K562 (cell line): Measurements from ENCODE around the gene MCMBP. TPM values are rescaled to one million over a fixed set of nuclear protein-coding genes. Genes with fewer than 3 reads are reported as not detected.

Source experiments
- ATAC-seq: fragments of 200-7000 bp; cut with Tn5 transposase; 3 replicates; pipeline ENCODE4 v1.9.1; 2020; ENCODE audit warnings: moderate library complexity
- BruUV-seq: library from RNA; stranded (reverse); fragments of 400-500 nt; replicated peaks from 2 replicates; lab custom pipeline; 2021; lab: Mats Ljungman, UMichigan
- CTCF ChIA-PET: fragments of 300-600 bp; formaldehyde crosslinking; extraction: SDS; loops from one replicate; lab custom pipeline; 2021; ENCODE audit warnings: low intra/inter-chr PET ratio; lab: Yijun Ruan, JAX
- POLR2A ChIA-PET: fragments of 300-600, 350-650 bp; sonication (Branson Sonifier 250); formaldehyde crosslinking; extraction: SDS; loops from one replicate; lab custom pipeline; 2021; ENCODE audit warnings: antibody characterized with exemption, inconsistent platforms; lab: Yijun Ruan, JAX
- DNase-seq, 4 experiments: peaks; one replicate each; pipeline versions ENCODE4 v3.0.0 to v3.0.0-alpha.2; 2011 to 2018; ENCODE audit warnings: low spot score in 3 of 4, mixed read lengths in 3 of 4; ENCODE audit errors: extremely low read depth in 1 of 4
- FAIRE-seq: peaks from 2 replicates; lab custom pipeline; 2011; peaks lifted over from hg19 to GRCh38; lab: Jason Lieb, UNC
- H2AFZ ChIP-seq: 2 replicates; pipeline ENCODE4 v1.6.0; 2011; ENCODE audit warnings: low read depth, low read length, control low read depth, inconsistent platforms
- H3K27ac ChIP-seq: fragments of 200-600 bp; 3 replicates; pipeline ENCODE4 v1.8.0; 2011; ENCODE audit warnings: low read depth, mild to moderate bottlenecking, control low read depth, inconsistent platforms, low read length, moderate library complexity, mixed read lengths; ENCODE audit errors: extremely low read depth
- H3K27me3 ChIP-seq, 2 experiments: fragments of 300-600 bp in 1 of 2; 2 replicates in 1 of 2; 3 replicates in 1 of 2; pipeline versions ENCODE4 v1.6.0 to v1.8.0; 2011; ENCODE audit warnings: inconsistent platforms in 2 of 2, low read length in 2 of 2, mild to moderate bottlenecking in 1 of 2, mixed read lengths in 1 of 2, moderate library complexity in 1 of 2; ENCODE audit not compliant: control insufficient read depth in 2 of 2, insufficient read depth in 2 of 2
- H3K36me3 ChIP-seq: fragments of 300-600 bp; 3 replicates; pipeline ENCODE4 v1.8.0; 2011; ENCODE audit warnings: mild to moderate bottlenecking, low read length, inconsistent platforms; ENCODE audit not compliant: control insufficient read depth, insufficient read depth
- H3K4me1 ChIP-seq, 2 experiments: fragments of 200-600 bp in 1 of 2; replicated peaks in 1 of 2; 2 replicates in 1 of 2; 3 replicates in 1 of 2; pipeline versions ENCODE4 v1.5.1 to v1.8.0; 2011; ENCODE audit warnings: inconsistent platforms in 2 of 2, low read length in 2 of 2, mild to moderate bottlenecking in 1 of 2, mixed read lengths in 1 of 2, moderate library complexity in 1 of 2; ENCODE audit not compliant: control insufficient read depth in 2 of 2, insufficient read depth in 2 of 2
- H3K4me2 ChIP-seq: 2 replicates; pipeline ENCODE4 v1.6.1; 2011; ENCODE audit warnings: low read length, control low read depth, inconsistent platforms, mixed read lengths; ENCODE audit not compliant: insufficient read depth
- H3K4me3 ChIP-seq: fragments of 200-600 bp; sonication (generic), shearing (Covaris generic); 2 replicates; pipeline ENCODE4 v1.5.1; 2016; ENCODE audit warnings: control low read depth, inconsistent platforms
- H3K79me2 ChIP-seq: fragments of 200-600 bp; 3 replicates; pipeline ENCODE4 v1.8.0; 2011; ENCODE audit warnings: low read length, inconsistent platforms; ENCODE audit not compliant: control insufficient read depth, insufficient read depth
- H3K9ac ChIP-seq, 2 experiments: 2 replicates each; pipeline versions ENCODE4 v1.6.0 to v1.6.1; 2011; ENCODE audit warnings: low read depth in 2 of 2, low read length in 2 of 2, control low read depth in 1 of 2, inconsistent platforms in 1 of 2, mild to moderate bottlenecking in 1 of 2, mixed read lengths in 1 of 2; ENCODE audit not compliant: insufficient read depth in 1 of 2
- H3K9me1 ChIP-seq: one replicate; pipeline ENCODE4 v1.6.0; 2011; ENCODE audit warnings: inconsistent platforms, mild to moderate bottlenecking, low read length, moderate library complexity; ENCODE audit not compliant: control insufficient read depth, insufficient read depth
- H3K9me3 ChIP-seq: replicated peaks from 2 replicates; pipeline ENCODE4 v1.5.1; 2011; ENCODE audit warnings: low read depth, low read length, inconsistent platforms; ENCODE audit not compliant: control insufficient read depth, insufficient read depth
- H4K20me1 ChIP-seq: replicated peaks from 2 replicates; pipeline ENCODE4 v1.6.1; 2011; ENCODE audit warnings: low read length, inconsistent platforms, mixed read lengths; ENCODE audit not compliant: control insufficient read depth, insufficient read depth
- ARID4B ChIP-seq: sonication (generic); formaldehyde crosslinking; IDR thresholded peaks from 2 replicates; pipeline ENCODE4 v1.8.0; 2022; ENCODE audit warnings: mild to moderate bottlenecking, missing genetic modification reagents
- CTCF ChIP-seq, 3 experiments: IDR thresholded peaks in 2 of 3; conservative IDR thresholded peaks in 1 of 3; 2 replicates each; pipeline ENCODE4 v1.5.1; 2011 to 2012; ENCODE audit warnings: low read length in 3 of 3, mild to moderate bottlenecking in 3 of 3, control low read depth in 2 of 3, improper control_type of control experiment in 1 of 3, inconsistent platforms in 1 of 3, low read depth in 1 of 3, mixed read lengths in 1 of 3, moderate library complexity in 1 of 3; ENCODE audit not compliant: insufficient read depth in 2 of 3
- GABPB1 ChIP-seq: sonication (generic); formaldehyde crosslinking; IDR thresholded peaks from 2 replicates; pipeline ENCODE4 v1.8.0; 2022; ENCODE audit warnings: mild to moderate bottlenecking, missing genetic modification reagents
- POLR3A ChIP-seq: IDR thresholded peaks from 2 replicates; pipeline ENCODE4 v1.6.1; 2011; ENCODE audit warnings: borderline replicate concordance, mild to moderate bottlenecking, moderate library complexity; ENCODE audit not compliant: insufficient read length, insufficient read depth; ENCODE audit errors: extremely low read depth
- RBM15 ChIP-seq: fragments of 200-400 bp; formaldehyde crosslinking; IDR thresholded peaks from 2 replicates; pipeline ENCODE4 v1.6.1; 2018; ENCODE audit warnings: mild to moderate bottlenecking, low read length, moderate library complexity; ENCODE audit not compliant: insufficient read depth
- RCOR1 ChIP-seq, 2 experiments: IDR thresholded peaks; 2 replicates each; pipeline ENCODE4 v1.6.1; 2012; ENCODE audit warnings: low read depth in 2 of 2, low read length in 2 of 2, borderline replicate concordance in 1 of 2, improper control_type of control experiment in 1 of 2
- SIN3B ChIP-seq: fragments of 450-650 bp; IDR thresholded peaks from 2 replicates; pipeline ENCODE4 v1.6.1; 2017; ENCODE audit warnings: low read depth, mild to moderate bottlenecking, moderate library complexity
- TFAM ChIP-seq: fragments of 250-450 bp; sonication (Bioruptor Pico); conservative IDR thresholded peaks from 2 replicates; pipeline ENCODE4 v1.5.0; 2021; ENCODE audit warnings: mild to moderate bottlenecking, moderate library complexity
- ZNF253 ChIP-seq: fragments of 250-450 bp; sonication (Bioruptor Pico); conservative IDR thresholded peaks from 2 replicates; pipeline ENCODE4 v1.6.1; 2021; ENCODE audit warnings: mild to moderate bottlenecking
- WGBS: fragments of 100-300 bp; shearing (Covaris generic); methylation state at CpG from one replicate; pipeline ENCODE4 v1.1.6; 2016; ENCODE audit warnings: low coverage, mixed read lengths; ENCODE audit not compliant: insufficient coverage; ENCODE audit errors: missing lambda C conversion rate; 5-methylcytosine and 5-hydroxymethylcytosine counted together
- in situ Hi-C: fragments of 300-500 bp; cut with MboI; formaldehyde crosslinking; loops from 4 replicates; pipeline ENCODE4 v1.15.0; 2018; ENCODE audit warnings: inconsistent platforms, mixed read lengths
- intact Hi-C: fragments of 100-400 bp; cut with micrococcal nuclease; formaldehyde crosslinking; loops from 2 replicates; pipeline ENCODE4 v1.14.2; 2022
- polyA plus RNA-seq, 8 experiments: library from polyadenylated mRNA; depleted of rRNA in 4 of 8; stranded (reverse) in 5 of 8; unstranded in 3 of 8; fragments of >200 nt; fragmentation: Nextera tagmentation in 2 of 8; fragmentation: Illumina TruSeq in 1 of 8; extraction: Ambion mirVana in 2 of 8; extraction: Trizol in 1 of 8; gene quantifications; 2 replicates each; pipeline versions ENCODE4 v1.2.1 to v1.2.3, GENCODE V29; 2011 to 2014; ENCODE audit warnings: inconsistent platforms in 1 of 8, missing spikeins in 1 of 8
- total RNA-seq, 7 experiments: library from RNA; depleted of rRNA in 6 of 7; stranded (reverse); fragments of >200 nt in 6 of 7; fragmentation: Illumina TruSeq in 2 of 7; extraction: Trizol in 2 of 7; gene quantifications; 2 replicates each; pipeline versions ENCODE4 v1.2.1 to v1.2.3, GENCODE V29; 2011 to 2021; ENCODE audit warnings: low replicate concordance in 1 of 7

The MCMBP gene
- total and polyA plus RNA-seq, 9 of the 15 experiments (the other 6 are each of a cell fraction or from before 2014, with no cell fraction given), result 11.2 to 74.3 (median 50.5) TPM

- POLR2A ChIA-PET, result interaction anchor here (0.6 to 1.3 kb wide), 6 partner anchors 12 to 299 kb away, joined by 3 to 9 read pairs (median 4); partner anchors contain the start of gene MCMBP
- H3K27me3 ChIP-seq, result no peaks in the 10 kb centered on the region
- H3K79me2 ChIP-seq, result peaks cover 53% of the 10 kb centered on the region
- BruUV-seq, result TSS peak; percentile 87
- peak within 1 kb of the TSS; percentile 91 to 94 for H3K9ac ChIP-seq
- intact Hi-C loops (loop anchor here (2.0 kb wide), 1 partner anchor 20 kb away; the partner anchor contains the start of gene MCMBP), in situ Hi-C loops (no loop called here)
- H3K4me1 ChIP-seq, result peaks cover 0 to 16% of the 10 kb centered on the region in 2 experiments; a peak in 3 of 5 replicates
- peak within 1 kb of the TSS; percentile 73 for H3K27ac ChIP-seq
- CTCF ChIA-PET, result no interaction called here
- ATAC-seq (peak; percentile 99), DNase-seq (peak; percentile 78 to 96 (median 86)), FAIRE-seq (peak; percentile 97)
- peak within 1 kb of the TSS; percentile 98 for H2AFZ ChIP-seq
- peak within 1 kb of the TSS; percentile 67 for H3K4me3 ChIP-seq
- peaks cover 6% of the 10 kb centered on the region; the same call in 1 of the 2 replicates for H4K20me1 ChIP-seq
- H3K36me3 ChIP-seq, result peaks cover 30% of the 10 kb centered on the region
- peaks cover 1% of the 10 kb centered on the region; the same call in 1 of the 2 replicates for H3K9me3 ChIP-seq
- no peaks in the 10 kb centered on the region for H3K9me1 ChIP-seq
- 2% methylated on average over 46 of the region's 61 CpGs for WGBS
- H3K4me2 ChIP-seq, result peak within 1 kb of the TSS; percentile 93
- no peak for TF ChIP-seq RCOR1 (IDR thresholded peaks at IDR 0.05; ENCODE audit: borderline replicate concordance in 1 of 2, low read depth in 2 of 2, low read length in 2 of 2)
- no peak for TF ChIP-seq ZNF253 (CRISPR knock-in tag)
- peak; percentile 91 for TF ChIP-seq GABPB1
- TF ChIP-seq RBM15, result no peak
- no peak for TF ChIP-seq ARID4B (CRISPR knock-in tag)
- TF ChIP-seq POLR3A, result no peak
- TF ChIP-seq TFAM (CRISPR knock-in tag), result no peak
- TF ChIP-seq CTCF (IDR thresholded peaks at IDR 0.05 in 2 of 3, conservative IDR thresholded peaks at IDR 0.05 in 1 of 3; ENCODE audit: insufficient read depth in 2 of 3, low read depth in 1 of 3, low read length in 3 of 3), result no peak
- TF ChIP-seq SIN3B, result peak; percentile 50; the same call in 1 of the 2 replicates
These were observed 19.8 kb upstream of the MCMBP start, which contains the start of gene SEC23IP for GRCh38 chr10:119892188-119893065. Gene SEC23IP, plus strand, starts transcription at chr10:119892730. Its CDS starts 53 bp downstream, at chr10:119892783.
